ENCODE data around the gene CHKA.

DNA sequence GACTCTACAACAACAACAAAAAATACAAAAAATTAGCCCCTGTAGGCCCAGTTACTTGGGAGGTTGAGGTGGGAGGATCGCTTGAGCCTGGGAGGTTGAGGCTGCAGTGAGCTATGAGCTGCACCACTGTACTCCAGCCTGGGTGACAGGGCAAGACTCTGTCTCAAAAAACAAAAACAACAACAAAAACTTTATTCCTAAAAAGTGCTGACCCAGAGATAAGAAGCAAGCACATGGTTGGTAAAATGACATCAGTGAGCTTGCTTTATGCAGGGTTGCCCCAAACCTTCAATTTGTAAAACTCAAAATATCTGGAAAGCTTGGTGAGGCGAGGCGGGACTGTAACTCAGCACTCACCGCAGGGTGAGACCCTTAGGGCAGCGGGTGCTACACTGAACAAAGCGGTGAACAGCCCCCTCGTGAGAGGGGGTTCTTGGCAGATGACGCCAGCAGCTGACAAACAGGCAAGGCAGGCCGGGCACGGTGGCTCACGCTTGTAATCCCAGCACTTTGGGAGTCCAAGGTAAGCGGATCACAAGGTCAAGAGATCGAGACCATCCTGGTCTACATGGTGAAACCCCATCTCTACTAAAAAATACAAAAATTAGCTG is 85.8 kb downstream of the CHKA start:
- TF ChIP-seq CTCF (conservative IDR thresholded peaks at IDR 0.05; ENCODE audit: low read depth, low read length) (no peak), CEBPB (IDR thresholded peaks at IDR 0.05; ENCODE audit: low read depth, low read length) (no peak), MAFK (IDR thresholded peaks at IDR 0.05; ENCODE audit: low read depth, low read length) (no peak), RCOR1 (IDR thresholded peaks at IDR 0.05; ENCODE audit: insufficient replicate concordance, low read length) (no peak)

All from IMR-90 (cell line).